IgD-negative memory B cell (primary cell): ENCODE data around the gene MSLN. TPM values are rescaled to one million over a fixed set of nuclear protein-coding genes. Genes with fewer than 3 reads are reported as not detected.
A peak's percentile ranks its signal among the peaks of the same experiment; 100 is the strongest.

Experiments used
- H3K27ac Mint-ChIP-seq, 3 donors: one replicate each; pipeline ENCODE4 v1.8.0; 2020 to 2022; ENCODE audit warnings: mild to moderate bottlenecking in 3 of 3, mixed read lengths in 3 of 3, moderate library complexity in 1 of 3
- H3K27me3 Mint-ChIP-seq: one replicate; pipeline ENCODE4 v1.8.0; 2021; ENCODE audit warnings: mixed read lengths
- H3K36me3 Mint-ChIP-seq: one replicate; pipeline ENCODE4 v1.8.0; 2020; ENCODE audit warnings: mild to moderate bottlenecking, mixed read lengths
- H3K4me1 Mint-ChIP-seq, 3 donors: one replicate each; pipeline ENCODE4 v1.8.0; 2020 to 2022; ENCODE audit warnings: mixed read lengths in 3 of 3, mild to moderate bottlenecking in 1 of 3
- H3K4me3 Mint-ChIP-seq, 4 donors: one replicate each; pipeline ENCODE4 v1.8.0; 2020 to 2022; ENCODE audit warnings: mild to moderate bottlenecking in 4 of 4, mixed read lengths in 4 of 4, moderate library complexity in 3 of 4
- H3K9me3 Mint-ChIP-seq, 3 donors: one replicate each; pipeline ENCODE4 v1.8.0; 2020 to 2021; ENCODE audit warnings: mixed read lengths in 3 of 3, mild to moderate bottlenecking in 1 of 3
- polyA plus RNA-seq: library from polyadenylated mRNA; unstranded; fragments of 300-500 nt; fragmentation: Illumina TruSeq; gene quantifications from one replicate; pipeline ENCODE4 v1.2.3, GENCODE V29; 2021

MSLN gene
- polyA plus RNA-seq, 1 donor from 2014 or later: not detected

DNA sequence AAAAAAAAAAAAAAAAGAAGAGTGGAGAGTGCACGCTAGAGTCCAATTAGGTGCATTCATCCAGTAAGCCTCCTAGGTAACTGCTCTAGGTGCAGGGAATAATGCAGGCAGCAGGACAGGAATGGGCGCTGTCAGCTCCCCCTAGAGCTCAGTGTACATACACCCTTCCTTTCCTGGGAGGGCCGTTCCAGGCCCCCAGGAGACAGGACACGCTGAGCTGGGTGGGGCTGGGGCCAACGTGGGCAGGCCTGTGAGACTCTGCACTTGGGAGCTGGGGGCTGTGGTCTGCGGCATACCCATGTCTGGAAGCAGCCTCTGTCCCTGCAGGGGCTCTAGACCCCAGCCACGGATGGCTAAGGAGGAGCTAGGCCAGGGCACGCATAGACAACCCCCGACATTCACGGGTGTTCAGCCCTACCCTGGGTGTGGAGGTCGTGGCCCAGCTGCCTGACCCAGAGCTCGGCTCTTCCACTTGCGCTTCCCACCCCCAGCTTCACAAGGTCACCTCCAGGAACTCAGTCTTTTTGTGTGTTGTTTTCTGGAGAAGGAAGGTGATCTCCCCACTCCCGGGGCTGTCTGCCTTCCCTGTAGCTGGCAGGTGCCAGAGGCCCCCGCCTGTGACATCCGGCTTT, 40.6 kb upstream of the MSLN start:
- Mint-ChIP-seq H3K4me3 (peak overlapping the region; percentile 79 to 93 (median 89)), H3K4me1 (peaks cover 6 to 8% (median 8%) of the 10 kb centered on the region in 3 donors), H3K9me3 (no peaks in the 10 kb centered on the region), H3K27me3 (peaks cover 8% of the 10 kb centered on the region), H3K27ac (peak overlapping the region; percentile 65 to 95 (median 89)), H3K36me3 (no peaks in the 10 kb centered on the region)

DNA sequence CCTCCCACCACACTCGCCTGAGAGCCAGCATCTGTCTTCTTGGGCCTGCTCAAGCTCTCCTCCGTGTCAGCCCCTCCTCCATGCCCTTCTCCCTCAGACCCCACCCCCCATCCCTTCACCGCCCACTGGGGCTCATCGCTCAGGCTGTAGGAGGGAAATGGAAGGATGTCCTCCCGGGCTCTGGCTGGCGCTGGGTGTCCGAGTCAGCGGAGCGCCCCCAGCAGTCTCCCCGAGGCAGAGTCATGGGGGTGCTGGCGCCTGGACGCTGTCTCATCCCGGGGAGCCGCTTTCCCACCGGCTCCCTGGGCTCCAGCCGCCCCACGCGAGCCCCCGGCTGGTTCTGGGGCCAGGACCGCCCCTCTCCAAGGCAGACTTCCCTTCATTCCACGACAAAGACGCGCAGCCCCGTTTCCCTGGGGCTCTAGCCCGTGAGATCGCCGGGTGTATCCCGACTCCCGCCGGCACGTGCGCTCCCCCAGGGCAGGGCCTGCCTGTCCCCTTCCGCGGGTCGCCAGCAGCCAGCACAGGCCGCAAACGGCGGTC, 40.0 kb upstream of the MSLN start:
- Mint-ChIP-seq H3K36me3 (no peaks in the 10 kb centered on the region), H3K4me1 (peaks cover 6 to 10% (median 8%) of the 10 kb centered on the region in 3 donors)

DNA sequence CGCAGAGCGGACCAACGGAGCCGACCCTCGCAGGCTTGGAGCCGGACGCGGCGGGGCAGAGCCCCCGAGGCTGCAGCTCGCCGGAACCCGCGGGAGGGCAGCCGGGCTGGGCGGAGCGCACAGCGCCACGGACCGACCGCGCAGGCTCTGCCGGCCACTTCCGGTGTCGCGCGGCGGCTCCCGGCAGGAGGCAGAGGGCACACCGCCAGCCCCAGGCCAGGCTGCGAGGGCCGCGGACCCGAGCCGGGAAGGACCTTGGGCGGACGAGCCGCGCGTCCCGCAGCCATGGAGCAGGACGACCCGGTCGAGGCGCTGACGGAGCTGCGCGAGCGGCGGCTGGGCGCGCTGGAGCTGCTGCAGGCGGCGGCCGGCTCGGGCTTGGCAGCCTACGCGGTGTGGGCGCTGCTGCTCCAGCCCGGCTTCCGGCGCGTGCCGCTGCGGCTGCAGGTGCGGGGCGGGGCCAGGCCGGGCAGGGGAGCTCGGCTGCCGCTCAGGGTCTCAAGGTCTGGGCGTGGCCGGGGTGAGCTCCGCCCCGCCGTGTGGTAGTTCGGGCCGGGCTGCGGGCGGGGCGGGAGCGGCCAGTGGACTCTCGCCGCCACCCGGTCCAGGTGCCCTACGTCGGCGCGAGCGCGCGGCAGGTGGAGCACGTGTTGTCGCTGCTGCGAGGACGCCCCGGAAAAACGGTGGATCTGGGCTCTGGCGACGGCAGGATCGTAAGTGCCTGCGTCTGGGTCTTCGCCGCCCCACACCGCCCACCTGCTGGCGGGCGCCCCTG, 39.4 kb upstream of the MSLN start, which contains the start of gene ANTKMT:
TSS of gene ANTKMT (plus strand) at position 157 of the 775 bp plus-strand sequence. CDS start at position 286, 129 bp downstream.
- H3K4me3 Mint-ChIP-seq: peak within 1 kb of the TSS; percentile 79 to 93 (median 89)
- H3K27me3 Mint-ChIP-seq: peaks cover 5% of the 10 kb centered on the region
- peaks cover 6 to 10% (median 8%) of the 10 kb centered on the region in 3 donors for H3K4me1 Mint-ChIP-seq
- no peaks in the 10 kb centered on the region for H3K36me3 Mint-ChIP-seq
- peak within 1 kb of the TSS; percentile 65 to 98 (median 89) for H3K27ac Mint-ChIP-seq
- H3K9me3 Mint-ChIP-seq: no peaks in the 10 kb centered on the region

More for the DNA sequence above, 40.0 kb upstream of the MSLN start:
- Mint-ChIP-seq H3K27me3 (peaks cover 8% of the 10 kb centered on the region), H3K27ac (peak overlapping the region; percentile 65 to 95 (median 89)), H3K9me3 (no peaks in the 10 kb centered on the region), H3K4me3 (peak overlapping the region; percentile 79 to 93 (median 89))

DNA sequence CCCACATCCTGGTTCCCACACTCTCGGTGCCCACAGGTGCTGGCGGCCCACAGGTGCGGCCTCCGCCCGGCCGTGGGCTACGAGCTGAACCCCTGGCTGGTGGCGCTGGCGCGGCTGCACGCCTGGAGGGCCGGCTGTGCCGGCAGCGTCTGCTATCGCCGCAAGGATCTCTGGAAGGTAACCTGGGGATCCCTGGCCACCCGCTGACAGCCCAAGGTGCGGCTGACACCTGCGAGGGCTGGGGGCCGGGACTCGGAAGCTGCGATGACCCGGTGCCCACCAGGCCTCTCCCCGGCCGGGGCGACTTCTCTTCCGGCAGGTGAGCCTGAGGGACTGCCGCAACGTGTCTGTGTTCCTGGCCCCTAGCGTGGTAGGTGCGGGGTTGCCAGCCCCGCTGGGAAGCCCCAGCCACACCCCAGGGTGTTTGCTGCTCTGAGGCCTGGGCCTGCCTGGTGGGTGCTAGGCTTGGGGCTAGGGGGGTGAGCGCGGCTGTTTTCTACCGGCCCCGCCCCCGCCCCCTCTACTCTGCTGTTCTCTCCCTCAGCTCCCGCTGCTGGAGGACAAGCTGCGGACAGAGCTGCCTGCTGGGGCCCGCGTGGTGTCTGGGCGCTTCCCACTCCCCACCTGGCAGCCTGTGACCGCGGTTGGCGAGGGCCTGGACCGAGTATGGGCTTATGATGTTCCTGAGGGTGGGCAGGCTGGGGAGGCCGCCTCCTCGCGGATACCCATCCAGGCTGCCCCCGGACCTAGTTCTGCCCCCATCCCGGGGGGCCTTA, 38.6 kb upstream of the MSLN start:
- no peaks in the 10 kb centered on the region for H3K27me3 Mint-ChIP-seq
- H3K27ac Mint-ChIP-seq: peak overlapping the region in 2 of 3 donors; percentile 63 to 98
- H3K9me3 Mint-ChIP-seq: no peaks in the 10 kb centered on the region
- no peaks in the 10 kb centered on the region for H3K36me3 Mint-ChIP-seq
- H3K4me3 Mint-ChIP-seq: peak overlapping the region; percentile 30 to 81 (median 55)
- H3K4me1 Mint-ChIP-seq: peaks cover 6 to 10% (median 6%) of the 10 kb centered on the region in 3 donors

DNA sequence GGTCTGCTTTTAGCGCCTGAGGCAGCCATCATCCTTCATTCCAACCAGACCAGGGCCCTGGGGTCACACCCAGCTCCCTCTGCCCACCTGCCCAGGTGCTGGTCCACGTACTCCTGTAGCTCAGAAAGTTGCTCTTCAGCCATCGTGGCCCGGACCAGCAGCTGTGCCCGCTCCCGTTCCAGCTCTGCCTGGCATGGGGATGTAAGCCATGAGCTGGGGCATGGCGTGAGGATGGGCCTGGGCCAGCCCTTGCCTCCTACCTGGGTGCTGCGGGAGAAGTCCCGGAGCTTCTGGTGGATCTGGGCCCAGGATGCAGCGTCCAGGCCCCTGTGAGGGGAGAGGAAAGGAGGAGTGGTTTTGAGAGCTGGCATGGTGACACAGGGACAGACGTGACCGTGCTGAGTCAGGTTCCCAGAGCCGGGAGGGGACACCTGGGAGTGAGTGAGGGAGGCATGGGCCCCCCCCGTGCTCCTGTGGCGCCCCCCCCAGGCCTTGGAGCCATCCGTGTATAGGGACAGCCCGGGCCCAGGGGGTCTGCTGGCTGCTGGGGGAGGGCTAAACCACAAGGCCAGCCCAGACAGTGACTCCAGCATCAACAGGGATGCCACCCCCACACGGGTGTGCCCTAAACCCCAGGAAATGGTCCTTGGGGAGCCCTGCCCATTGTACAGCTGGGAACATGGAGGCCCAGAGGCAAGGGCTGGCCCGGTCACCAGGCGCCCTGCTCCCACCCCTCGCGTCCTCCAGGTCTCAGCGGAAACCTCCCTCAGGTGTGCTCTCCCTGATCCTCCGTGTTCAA, 37.5 kb upstream of the MSLN start:
- Mint-ChIP-seq H3K27ac (peak overlapping the region; percentile 25 to 98 (median 59)), H3K4me1 (peaks cover 6 to 10% (median 6%) of the 10 kb centered on the region in 3 donors), H3K4me3 (peak overlapping the region in 3 of 4 donors; percentile 45 to 81 (median 78)), H3K36me3 (no peaks in the 10 kb centered on the region), H3K9me3 (no peaks in the 10 kb centered on the region), H3K27me3 (no peaks in the 10 kb centered on the region)

DNA sequence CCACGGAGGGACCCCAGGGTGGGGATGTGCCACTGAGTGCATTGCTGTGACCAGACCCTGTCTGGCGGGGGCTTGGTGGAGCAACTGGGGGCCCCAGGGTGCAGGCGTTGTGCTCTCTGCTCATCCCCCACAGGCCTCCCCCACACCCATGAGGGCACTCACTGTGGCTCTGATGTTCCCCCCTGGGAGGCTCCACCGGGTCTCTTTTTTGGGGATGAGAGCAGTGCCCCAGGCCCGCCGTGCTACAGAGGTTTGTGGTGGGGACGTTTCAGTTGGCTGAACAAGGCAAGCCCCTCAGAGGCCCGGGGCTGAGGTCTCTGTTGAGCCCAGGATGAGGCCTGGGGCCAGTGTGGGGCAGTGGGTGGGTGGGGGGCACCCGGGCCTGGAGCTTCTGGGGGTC, 36.8 kb upstream of the MSLN start:
- no peaks in the 10 kb centered on the region for H3K36me3 Mint-ChIP-seq
- peaks cover 6 to 10% (median 6%) of the 10 kb centered on the region in 3 donors for H3K4me1 Mint-ChIP-seq
- no peaks in the 10 kb centered on the region for H3K9me3 Mint-ChIP-seq
- no peaks in the 10 kb centered on the region for H3K27me3 Mint-ChIP-seq
- H3K4me3 Mint-ChIP-seq: peak overlapping the region in 2 of 4 donors; percentile 32 to 40
- H3K27ac Mint-ChIP-seq: peak overlapping the region in 1 of 3 donors; percentile 98

DNA sequence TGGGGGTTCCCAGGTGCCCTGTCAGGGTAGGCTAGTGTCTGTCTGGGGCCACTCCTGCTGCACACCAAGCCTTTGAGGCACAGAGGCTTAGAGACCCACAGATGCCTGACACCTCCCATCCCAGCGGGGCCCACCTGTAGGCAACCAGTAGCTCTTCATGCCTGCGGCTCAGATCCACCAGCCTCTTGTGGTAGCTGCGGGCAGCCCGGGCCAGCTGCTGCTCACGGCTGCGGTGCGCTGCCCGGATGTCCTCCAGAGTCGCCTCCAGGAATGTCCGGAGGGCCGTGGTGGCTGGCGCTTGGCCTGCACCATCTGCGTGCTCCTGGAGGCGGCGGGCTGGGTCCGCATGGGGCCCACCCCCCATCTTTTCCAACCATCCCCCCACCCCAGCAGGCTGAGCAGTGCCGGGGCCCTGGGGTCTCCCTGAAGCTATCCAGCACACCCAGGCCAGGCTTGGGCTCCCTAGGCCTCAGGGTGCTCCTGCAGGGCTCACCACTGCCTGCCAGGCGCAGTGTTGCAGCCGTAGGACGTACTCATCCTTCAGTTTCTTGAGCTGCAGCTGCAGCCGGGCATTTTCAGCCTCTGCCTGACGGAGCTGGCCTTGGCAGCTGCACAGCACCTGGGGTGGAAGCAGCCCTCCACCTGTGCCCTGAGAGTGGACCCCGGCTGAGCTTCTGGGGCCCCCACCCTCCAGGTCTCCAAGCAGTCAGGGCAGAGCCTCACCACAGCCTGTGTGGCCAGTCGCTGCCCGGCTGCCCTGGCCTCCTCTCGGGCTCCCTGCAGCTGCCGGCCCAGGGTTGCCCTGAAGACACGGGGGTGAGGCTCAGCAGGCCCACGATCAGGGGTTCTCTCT, 36.1 kb upstream of the MSLN start:
- peak overlapping the region in 1 of 4 donors; percentile 40 for H3K4me3 Mint-ChIP-seq
- no peaks in the 10 kb centered on the region for H3K27me3 Mint-ChIP-seq
- peak overlapping the region in 2 of 3 donors; percentile 63 to 98 for H3K27ac Mint-ChIP-seq
- H3K9me3 Mint-ChIP-seq: no peaks in the 10 kb centered on the region
- H3K36me3 Mint-ChIP-seq: no peaks in the 10 kb centered on the region
- H3K4me1 Mint-ChIP-seq: peaks cover 5 to 8% (median 6%) of the 10 kb centered on the region in 3 donors

DNA sequence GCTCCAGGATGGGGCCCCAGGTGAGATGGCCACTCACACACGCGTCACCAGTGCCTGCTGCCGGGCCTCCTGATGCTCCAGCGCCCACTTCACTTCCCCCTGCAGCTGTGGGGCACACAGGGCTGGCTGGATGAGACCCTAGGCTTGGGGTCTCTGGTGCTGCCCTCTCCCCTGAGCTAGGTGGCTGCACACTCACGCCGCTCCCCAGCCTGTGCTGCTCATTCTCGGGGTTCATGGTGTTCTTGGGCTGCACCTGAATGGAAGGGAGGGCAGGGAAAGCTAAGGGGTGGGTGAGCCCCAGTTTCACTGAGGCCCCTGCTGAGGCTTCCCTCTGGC, 35.5 kb upstream of the MSLN start:
- Mint-ChIP-seq H3K9me3 (no peaks in the 10 kb centered on the region), H3K27me3 (no peaks in the 10 kb centered on the region), H3K4me1 (peaks cover 3 to 6% (median 4%) of the 10 kb centered on the region in 3 donors), H3K36me3 (no peaks in the 10 kb centered on the region), H3K27ac (peak overlapping the region in 1 of 3 donors; percentile 98), H3K4me3 (peak overlapping the region in 1 of 4 donors; percentile 97)

DNA sequence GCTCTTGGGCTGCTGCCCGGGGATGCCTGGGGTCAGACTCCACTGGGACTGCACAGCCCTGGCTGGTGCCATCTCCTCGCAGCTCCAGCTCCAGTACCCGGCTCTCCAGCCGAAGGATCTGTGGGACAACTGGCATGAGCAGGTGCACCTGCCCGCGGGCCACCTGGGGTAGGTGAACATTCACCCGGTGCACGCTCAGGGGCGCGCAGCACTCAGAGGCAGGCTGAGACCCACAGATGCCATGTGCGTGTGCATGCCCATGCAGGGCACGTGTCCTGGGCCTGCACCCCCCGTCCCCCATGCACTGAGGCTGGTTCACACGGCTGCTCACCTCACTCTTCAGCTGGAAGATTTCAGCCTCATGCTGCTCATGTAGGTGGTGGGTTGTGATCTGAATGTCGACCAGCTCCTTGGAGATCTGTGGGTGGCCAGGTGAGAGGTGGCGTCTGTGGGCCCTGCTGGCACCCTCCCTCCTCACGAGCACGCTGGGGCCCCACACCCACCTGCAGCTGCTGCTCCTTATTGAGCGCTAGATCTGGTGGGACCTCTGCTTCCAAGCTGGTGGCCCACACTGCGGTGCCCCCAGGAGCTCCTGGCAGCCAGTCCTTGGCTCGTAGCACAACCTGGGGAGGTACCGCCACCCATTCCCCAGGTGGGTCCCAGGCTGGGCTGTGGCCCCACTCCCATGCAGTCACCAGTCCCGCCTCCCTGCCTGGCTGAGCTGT, 34.9 kb upstream of the MSLN start:
- H3K4me1 Mint-ChIP-seq: peaks cover 0 to 2% (median 0%) of the 10 kb centered on the region in 3 donors
- peak overlapping the region in 3 of 4 donors; percentile 41 to 97 (median 60) for H3K4me3 Mint-ChIP-seq
- H3K9me3 Mint-ChIP-seq: no peaks in the 10 kb centered on the region
- H3K27me3 Mint-ChIP-seq: no peaks in the 10 kb centered on the region
- peak overlapping the region in 2 of 3 donors; percentile 73 to 98 for H3K27ac Mint-ChIP-seq
- no peaks in the 10 kb centered on the region for H3K36me3 Mint-ChIP-seq

DNA sequence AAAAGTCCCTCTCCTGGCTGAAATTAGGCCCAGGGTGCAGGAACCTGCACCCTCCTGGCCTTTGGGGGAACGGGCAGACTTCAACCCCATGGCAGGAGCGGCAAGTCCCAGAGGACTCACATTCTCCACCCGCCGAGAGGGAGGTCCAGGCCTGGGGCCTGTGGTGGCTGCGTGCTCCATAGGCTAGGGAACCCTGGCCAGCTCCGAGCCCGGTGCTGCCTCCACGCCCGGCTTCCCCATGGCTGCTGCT, 34.4 kb upstream of the MSLN start:
- Mint-ChIP-seq H3K4me1 (peaks cover 0 to 2% (median 0%) of the 10 kb centered on the region in 3 donors), H3K4me3 (peak overlapping the region in 3 of 4 donors; percentile 79 to 97 (median 85)), H3K9me3 (no peaks in the 10 kb centered on the region), H3K36me3 (no peaks in the 10 kb centered on the region), H3K27ac (peak overlapping the region in 2 of 3 donors; percentile 91 to 98), H3K27me3 (no peaks in the 10 kb centered on the region)

DNA sequence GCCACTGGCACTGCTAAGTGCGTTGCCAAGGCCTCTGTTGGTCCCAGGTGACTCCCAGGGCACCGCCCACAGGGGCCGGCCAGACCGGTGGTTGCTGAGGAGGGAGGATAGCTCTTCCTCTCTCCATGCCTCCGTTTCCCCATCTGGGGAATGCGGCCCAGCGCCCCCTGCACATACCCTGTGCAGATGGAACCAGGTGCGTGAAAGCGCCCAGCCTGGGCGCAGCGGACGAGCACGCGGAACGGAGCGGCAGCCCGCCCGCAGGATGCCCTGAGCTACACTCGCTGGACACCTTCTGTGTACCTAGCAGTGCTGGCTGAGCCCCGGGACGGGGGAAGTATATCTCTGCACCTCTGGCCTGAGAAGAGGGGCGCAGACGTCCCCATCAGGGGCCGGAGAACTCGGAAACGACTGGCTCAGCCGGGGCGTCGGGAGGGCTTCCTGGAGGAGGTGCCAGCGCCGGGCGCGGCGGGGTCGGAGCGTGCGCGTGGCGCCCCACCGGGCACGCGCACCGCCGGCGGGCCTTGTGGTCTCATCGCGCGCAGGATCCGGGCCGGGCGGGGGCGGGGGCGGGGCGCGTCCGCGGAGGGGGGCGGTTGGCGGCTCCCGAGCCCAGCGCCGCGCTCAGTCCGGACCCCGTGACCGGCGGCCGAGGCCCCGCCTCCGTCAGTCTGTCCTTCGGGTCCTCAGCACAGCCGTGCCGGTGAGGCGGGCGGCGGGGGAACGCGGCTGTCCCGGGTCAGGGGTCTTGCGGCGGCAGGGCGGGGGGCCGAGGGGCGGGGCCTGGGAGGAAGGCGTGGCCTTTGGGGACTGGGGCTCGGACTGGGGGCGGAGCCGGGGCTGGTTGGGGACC, 33.9 kb upstream of the MSLN start, which contains the start of the genes CCDC78 and HAGHL:
TSS of gene CCDC78 (minus strand) at position 6 of the 853 bp plus-strand sequence. CDS start 76 bp downstream, outside the sequence.
TSS of gene HAGHL (plus strand) at position 669 of the 853 bp plus-strand sequence. CDS start 404 bp downstream, outside the sequence.
- H3K4me1 Mint-ChIP-seq: peaks cover 0 to 2% (median 0%) of the 10 kb centered on the region in 3 donors
- no peaks in the 10 kb centered on the region for H3K36me3 Mint-ChIP-seq
- peak within 1 kb of the TSS; percentile 79 to 97 (median 90) for H3K4me3 Mint-ChIP-seq
- no peaks in the 10 kb centered on the region for H3K27me3 Mint-ChIP-seq
- H3K9me3 Mint-ChIP-seq: no peaks in the 10 kb centered on the region
- peak within 1 kb of the TSS; percentile 78 to 98 (median 91) for H3K27ac Mint-ChIP-seq
